SIG-M5 treated with dmso at 0.1 percent for 504 hours (cell line): ENCODE measurements around the gene PWP2.
"Not testable (repeated sequence)": the region's sequence is repeated elsewhere in the genome, so short reads cannot be mapped to it uniquely, and the experiment has no call there.

ENCODE experiments used
- DNase-seq: peaks from one replicate; lab custom pipeline; 2025; ENCODE audit not compliant: unreplicated experiment; lab: John Stamatoyannopoulos, UW

Gene PWP2

GRCh38 chr21:44159349-44160297, 52.4 kb downstream of the PWP2 start:
- DNase-seq, result not testable (repeated sequence)

GRCh38 chr21:44160298-44160672, 53.1 kb downstream of the PWP2 start:
- not testable (repeated sequence) for DNase-seq

GRCh38 chr21:44160821-44161220, 53.6 kb downstream of the PWP2 start:
- not testable (repeated sequence) for DNase-seq

- DNase-seq, result not testable (repeated sequence)
Measured at GRCh38 chr21:44163167-44163653, 56.0 kb downstream of the PWP2 start.

- not testable (repeated sequence) for DNase-seq
Measured at GRCh38 chr21:44165933-44166332, 58.7 kb downstream of the PWP2 start.

- not testable (repeated sequence) for DNase-seq
Measured at GRCh38 chr21:44167527-44167926, 60.3 kb downstream of the PWP2 start.

GRCh38 chr21:44170326-44170725, 63.1 kb downstream of the PWP2 start:
- DNase-seq, result not testable (repeated sequence)

- not testable (repeated sequence) for DNase-seq
Measured at GRCh38 chr21:44170863-44171262, 63.7 kb downstream of the PWP2 start.

- DNase-seq, result not testable (repeated sequence)
Measured at GRCh38 chr21:44171962-44172572, 64.9 kb downstream of the PWP2 start.

- not testable (repeated sequence) for DNase-seq
Measured at GRCh38 chr21:44172741-44173140, 65.5 kb downstream of the PWP2 start.

- DNase-seq, result not testable (repeated sequence)
Measured at GRCh38 chr21:44175189-44175588, 68.0 kb downstream of the PWP2 start.

- DNase-seq, result not testable (repeated sequence)
Measured at GRCh38 chr21:44176127-44176526, 68.9 kb downstream of the PWP2 start.
